Mucosa of stomach (tissue), 1 donor: ENCODE results near the gene RNGTT.
"Not testable (repeated sequence)": the region's sequence is repeated elsewhere in the genome, so short reads cannot be mapped to it uniquely, and the experiment has no call there.

ENCODE experiments used
- H3K27me3 ChIP-seq: one replicate; pipeline ENCODE4 v1.7.0; 2013; ENCODE audit warnings: mild to moderate bottlenecking, low read length; ENCODE audit not compliant: control insufficient read depth, insufficient read depth
- H3K36me3 ChIP-seq: one replicate; pipeline ENCODE4 v1.7.0; 2013; ENCODE audit warnings: low read length; ENCODE audit not compliant: control insufficient read depth, insufficient read depth
- H3K4me1 ChIP-seq: one replicate; pipeline ENCODE4 v1.7.0; 2013; ENCODE audit warnings: mild to moderate bottlenecking, low read length; ENCODE audit not compliant: control insufficient read depth, insufficient read depth
- H3K4me3 ChIP-seq: one replicate; pipeline ENCODE4 v1.7.0; 2013; ENCODE audit warnings: low read length
- H3K9ac ChIP-seq: one replicate; pipeline ENCODE4 v1.7.0; 2013; ENCODE audit warnings: mild to moderate bottlenecking, low read length, moderate library complexity
- H3K9me3 ChIP-seq: one replicate; pipeline ENCODE4 v1.7.0; 2013; ENCODE audit warnings: mild to moderate bottlenecking, low read length, moderate library complexity; ENCODE audit not compliant: control insufficient read depth
- donor health status: Pancreatic carcinoma.

The RNGTT gene

GRCh38 chr6:88842320-88842719, 121.1 kb downstream of the RNGTT start:
- peaks cover 6% of the 10 kb centered on the region for H3K4me1 ChIP-seq
- no peaks in the 10 kb centered on the region for H3K27me3 ChIP-seq
- H3K36me3 ChIP-seq: no peaks in the 10 kb centered on the region
- H3K9ac ChIP-seq: no peak overlapping the region
- no peak overlapping the region for H3K4me3 ChIP-seq
- no peaks in the 10 kb centered on the region for H3K9me3 ChIP-seq

DNA sequence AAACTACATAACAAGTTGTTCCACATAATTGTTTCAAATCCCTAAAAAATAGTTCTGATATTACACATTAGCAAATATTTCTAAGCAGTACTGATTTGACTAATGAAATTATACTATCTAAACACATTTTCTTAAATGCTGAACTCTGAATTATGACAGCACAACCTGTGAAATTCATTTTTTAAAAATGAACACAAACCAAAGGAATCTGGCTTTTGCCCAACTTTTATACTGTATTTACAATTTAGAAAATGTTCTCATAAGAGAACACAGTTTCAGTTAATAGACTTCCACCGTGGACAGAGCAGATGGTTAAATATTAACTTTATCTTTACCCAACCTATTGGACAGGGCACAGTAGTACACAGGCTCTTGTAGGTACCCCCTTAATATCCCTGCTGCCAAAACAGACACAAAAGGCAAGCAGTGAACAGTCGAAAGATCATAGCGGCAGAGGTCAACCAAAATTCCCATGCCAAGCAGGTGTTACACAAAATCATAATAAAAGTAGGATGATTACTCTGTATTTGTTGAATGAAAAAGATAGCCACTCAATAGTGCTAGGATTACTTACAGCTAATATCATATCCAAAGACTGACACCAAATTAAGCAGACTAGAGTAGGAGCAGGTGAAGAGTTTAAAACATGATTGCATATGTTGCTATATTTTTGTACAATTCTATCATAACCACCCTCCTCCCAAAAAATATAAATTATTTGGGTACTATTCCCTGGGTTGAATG, 122.5 kb downstream of the RNGTT start:
- H3K9ac ChIP-seq: no peak overlapping the region
- no peaks in the 10 kb centered on the region for H3K9me3 ChIP-seq
- H3K4me3 ChIP-seq: no peak overlapping the region
- H3K27me3 ChIP-seq: no peaks in the 10 kb centered on the region
- H3K4me1 ChIP-seq: peaks cover 6% of the 10 kb centered on the region
- H3K36me3 ChIP-seq: no peaks in the 10 kb centered on the region

DNA sequence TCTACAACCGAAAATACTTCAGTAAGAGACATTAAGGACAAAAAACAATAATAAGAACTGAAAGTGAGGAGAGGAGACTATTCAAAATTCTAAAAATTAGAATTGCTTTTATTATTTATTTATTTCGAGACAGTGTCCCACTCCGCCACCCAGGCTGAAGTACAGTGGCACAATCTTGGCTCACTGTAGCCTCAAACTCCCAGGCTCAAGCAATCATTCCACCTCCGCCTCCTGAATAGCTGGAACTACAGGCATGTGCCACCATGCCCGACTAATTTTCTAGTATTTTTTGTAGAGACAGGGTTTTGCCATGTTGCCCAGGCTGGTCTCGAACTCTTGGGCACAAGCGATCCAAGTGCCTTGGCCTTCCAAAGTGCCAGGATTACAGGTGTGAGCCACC, 123.1 kb downstream of the RNGTT start:
- no peaks in the 10 kb centered on the region for H3K27me3 ChIP-seq
- H3K36me3 ChIP-seq: no peaks in the 10 kb centered on the region
- no peaks in the 10 kb centered on the region for H3K9me3 ChIP-seq
- H3K9ac ChIP-seq: no peak overlapping the region
- H3K4me3 ChIP-seq: no peak overlapping the region
- peaks cover 6% of the 10 kb centered on the region for H3K4me1 ChIP-seq

GRCh38 chr6:88839280-88839679, 124.1 kb downstream of the RNGTT start:
- Histone ChIP-seq H3K4me1 (peaks cover 6% of the 10 kb centered on the region), H3K36me3 (no peaks in the 10 kb centered on the region), H3K9me3 (no peaks in the 10 kb centered on the region), H3K4me3 (no peak overlapping the region), H3K27me3 (no peaks in the 10 kb centered on the region), H3K9ac (no peak overlapping the region)

DNA sequence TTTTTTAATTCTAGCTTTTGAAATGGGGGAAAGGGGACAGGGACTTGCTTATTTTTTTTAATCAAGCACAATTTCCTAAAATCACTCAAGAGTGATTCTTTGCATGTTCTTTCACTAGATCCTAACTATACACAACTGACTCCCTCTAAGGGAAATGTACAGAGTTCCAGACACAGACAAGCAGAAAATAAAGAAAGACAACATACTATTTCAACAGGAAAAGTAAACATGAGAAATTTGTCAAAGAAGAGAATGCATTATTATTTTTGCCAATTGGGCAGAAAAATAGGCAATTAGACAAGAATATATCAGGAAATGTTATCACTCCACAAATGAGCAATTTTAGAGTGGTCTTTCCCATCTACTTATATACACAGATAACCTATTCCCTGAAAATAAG, 128.2 kb downstream of the RNGTT start:
- Histone ChIP-seq H3K36me3 (no peaks in the 10 kb centered on the region), H3K9me3 (no peaks in the 10 kb centered on the region), H3K4me1 (no peaks in the 10 kb centered on the region)

GRCh38 chr6:88833071-88833470, 130.3 kb downstream of the RNGTT start:
- H3K9ac ChIP-seq, H3K36me3 ChIP-seq: not testable (repeated sequence)

More for the DNA sequence above, 128.2 kb downstream of the RNGTT start:
- H3K4me3 ChIP-seq: no peak overlapping the region
- no peaks in the 10 kb centered on the region for H3K27me3 ChIP-seq
- no peak overlapping the region for H3K9ac ChIP-seq

GRCh38 chr6:88827599-88827998, 135.8 kb downstream of the RNGTT start:
- not testable (repeated sequence) for H3K4me1 ChIP-seq, H3K4me3 ChIP-seq, H3K36me3 ChIP-seq, H3K27me3 ChIP-seq, H3K9ac ChIP-seq, H3K9me3 ChIP-seq

More at GRCh38 chr6:88833071-88833470, 130.3 kb downstream of the RNGTT start:
- H3K9me3 ChIP-seq, H3K4me1 ChIP-seq, H3K27me3 ChIP-seq, H3K4me3 ChIP-seq: not testable (repeated sequence)

GRCh38 chr6:88825856-88826255, 137.6 kb downstream of the RNGTT start:
- H3K4me3 ChIP-seq: no peak overlapping the region
- no peaks in the 10 kb centered on the region for H3K4me1 ChIP-seq
- H3K9me3 ChIP-seq: no peaks in the 10 kb centered on the region
- H3K27me3 ChIP-seq: no peaks in the 10 kb centered on the region
- H3K36me3 ChIP-seq: no peaks in the 10 kb centered on the region
- no peak overlapping the region for H3K9ac ChIP-seq

DNA sequence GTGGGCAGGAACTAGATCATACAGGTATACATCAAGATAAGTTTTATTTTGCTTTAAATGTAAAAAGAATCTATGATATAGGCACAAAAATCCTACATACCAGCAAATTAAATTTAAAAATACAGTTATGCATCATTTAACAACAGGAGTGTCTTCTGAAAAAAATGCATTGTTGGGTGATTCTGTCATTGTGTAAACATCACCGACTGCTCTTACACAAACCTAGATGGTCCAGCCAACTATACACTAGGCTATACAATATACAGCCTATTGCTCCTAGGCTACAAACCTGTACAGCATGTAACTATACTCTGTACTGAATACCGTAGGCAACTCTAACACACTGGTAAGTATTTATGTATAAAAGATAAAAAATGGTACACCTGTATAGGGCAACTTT, 139.4 kb downstream of the RNGTT start:
- no peak overlapping the region for H3K9ac ChIP-seq
- H3K9me3 ChIP-seq: no peaks in the 10 kb centered on the region
- H3K36me3 ChIP-seq: no peaks in the 10 kb centered on the region
- H3K27me3 ChIP-seq: no peaks in the 10 kb centered on the region
- H3K4me3 ChIP-seq: no peak overlapping the region
- no peaks in the 10 kb centered on the region for H3K4me1 ChIP-seq

DNA sequence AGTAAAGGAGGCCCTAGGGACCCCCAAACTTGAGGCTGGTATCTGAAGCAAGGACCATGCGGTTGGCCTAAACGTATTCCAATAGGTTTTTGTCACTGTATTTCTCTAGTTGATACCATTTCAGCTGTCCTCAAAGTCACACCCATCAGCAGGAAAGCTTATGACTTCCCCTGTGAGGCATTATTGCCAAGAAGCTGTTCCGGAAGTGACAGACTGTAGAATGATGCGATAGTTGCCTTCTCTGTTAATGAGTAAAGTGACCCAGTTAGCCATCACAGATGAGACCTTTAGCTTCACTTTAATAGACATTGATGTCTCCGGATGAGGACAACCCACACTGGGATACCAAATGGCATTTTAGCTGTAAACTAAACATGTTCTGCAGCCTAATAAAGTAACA, 147.9 kb downstream of the RNGTT start:
- H3K4me1 ChIP-seq: peaks cover 7% of the 10 kb centered on the region
- no peak overlapping the region for H3K9ac ChIP-seq
- no peaks in the 10 kb centered on the region for H3K27me3 ChIP-seq
- no peak overlapping the region for H3K4me3 ChIP-seq
- H3K36me3 ChIP-seq: no peaks in the 10 kb centered on the region
- H3K9me3 ChIP-seq: no peaks in the 10 kb centered on the region

GRCh38 chr6:88814909-88815308, 148.5 kb downstream of the RNGTT start:
- no peaks in the 10 kb centered on the region for H3K27me3 ChIP-seq
- H3K36me3 ChIP-seq: no peaks in the 10 kb centered on the region
- H3K9me3 ChIP-seq: no peaks in the 10 kb centered on the region
- H3K4me3 ChIP-seq: no peak overlapping the region
- H3K4me1 ChIP-seq: peaks cover 7% of the 10 kb centered on the region
- no peak overlapping the region for H3K9ac ChIP-seq

DNA sequence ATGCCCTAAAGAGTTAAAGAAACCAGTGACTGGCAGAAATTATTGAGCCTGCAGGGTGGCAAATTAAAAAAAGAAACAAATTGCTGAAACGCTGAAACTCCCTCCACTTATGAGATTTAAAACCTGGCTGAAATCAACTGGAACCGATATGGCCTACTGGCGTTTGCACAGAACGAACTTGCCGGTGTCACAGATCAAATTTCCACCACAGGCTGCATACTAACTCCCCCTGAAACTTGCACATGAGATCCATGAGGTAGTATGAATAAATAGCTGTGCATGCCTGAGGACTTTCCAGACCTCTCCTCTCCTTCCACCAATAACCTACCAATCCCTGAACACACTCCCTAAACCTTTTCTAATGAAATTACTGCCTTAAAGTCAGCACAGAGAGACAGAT, 150.4 kb downstream of the RNGTT start:
- H3K4me3 ChIP-seq: no peak overlapping the region
- no peaks in the 10 kb centered on the region for H3K9me3 ChIP-seq
- H3K27me3 ChIP-seq: no peaks in the 10 kb centered on the region
- H3K4me1 ChIP-seq: peaks cover 7% of the 10 kb centered on the region
- no peak overlapping the region for H3K9ac ChIP-seq
- H3K36me3 ChIP-seq: no peaks in the 10 kb centered on the region

DNA sequence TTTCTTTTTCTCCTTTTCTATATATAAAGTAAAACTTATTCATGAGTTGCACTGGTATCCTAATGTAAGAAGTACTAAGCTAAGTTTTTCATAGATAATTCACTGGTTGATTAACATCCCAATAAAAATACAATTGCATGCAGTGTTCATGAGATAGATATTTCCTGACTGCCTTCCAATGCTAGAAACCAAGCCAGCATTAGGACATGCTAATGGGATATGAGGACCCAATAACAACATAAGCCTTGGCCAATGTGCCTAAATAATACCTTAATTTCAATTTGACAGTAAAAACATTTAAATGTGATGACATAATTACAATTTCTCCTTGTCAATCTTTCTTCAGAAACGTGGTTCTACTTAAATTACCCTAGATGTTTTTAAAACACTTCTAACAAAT, 152.7 kb downstream of the RNGTT start:
- Histone ChIP-seq H3K4me1 (peaks cover 7% of the 10 kb centered on the region), H3K4me3 (no peak overlapping the region), H3K9ac (no peak overlapping the region), H3K36me3 (no peaks in the 10 kb centered on the region), H3K27me3 (no peaks in the 10 kb centered on the region), H3K9me3 (no peaks in the 10 kb centered on the region)
